Loucy (cell line): ENCODE data around the gene NLRC5.

Experiments used
- EZH2phosphoT487 ChIP-seq: fragments of 200-600 bp; IDR thresholded peaks from 2 replicates; pipeline ENCODE4 v1.6.1; 2018; ENCODE audit warnings: antibody characterized with exemption, mild to moderate bottlenecking, moderate library complexity, borderline replicate concordance
- TF ChIP-seq, protein P1 (sequence below): fragments of 200-600 bp; sonication (generic); conservative IDR thresholded peaks from 2 replicates; pipeline ENCODE4 v1.5.1; 2014; ENCODE audit warnings: mild to moderate bottlenecking, antibody characterized with exemption, low read length

DNA sequence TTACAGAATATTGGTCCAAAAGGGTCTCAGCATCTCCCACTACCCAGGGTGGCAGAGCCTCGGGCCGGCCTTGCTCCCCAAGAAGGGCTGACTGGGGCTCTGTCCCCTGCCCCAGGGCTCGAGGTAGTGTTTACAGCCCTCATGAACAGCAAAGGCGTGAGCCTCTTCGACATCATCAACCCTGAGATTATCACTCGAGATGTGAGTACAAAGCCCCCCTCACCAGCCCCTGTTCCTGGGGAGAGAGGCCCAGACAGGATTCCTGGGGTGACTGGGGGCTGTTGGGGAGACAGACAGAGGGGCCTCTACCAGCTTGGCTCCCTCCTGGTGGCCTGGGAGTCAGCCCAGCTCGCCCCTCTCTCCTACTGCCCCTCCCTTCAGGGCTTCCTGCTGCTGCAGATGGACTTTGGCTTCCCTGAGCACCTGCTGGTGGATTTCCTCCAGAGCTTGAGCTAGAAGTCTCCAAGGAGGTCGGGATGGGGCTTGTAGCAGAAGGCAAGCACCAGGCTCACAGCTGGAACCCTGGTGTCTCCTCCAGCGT, 6.1 kb upstream of the NLRC5 start:
- TF ChIP-seq, protein P1, sequence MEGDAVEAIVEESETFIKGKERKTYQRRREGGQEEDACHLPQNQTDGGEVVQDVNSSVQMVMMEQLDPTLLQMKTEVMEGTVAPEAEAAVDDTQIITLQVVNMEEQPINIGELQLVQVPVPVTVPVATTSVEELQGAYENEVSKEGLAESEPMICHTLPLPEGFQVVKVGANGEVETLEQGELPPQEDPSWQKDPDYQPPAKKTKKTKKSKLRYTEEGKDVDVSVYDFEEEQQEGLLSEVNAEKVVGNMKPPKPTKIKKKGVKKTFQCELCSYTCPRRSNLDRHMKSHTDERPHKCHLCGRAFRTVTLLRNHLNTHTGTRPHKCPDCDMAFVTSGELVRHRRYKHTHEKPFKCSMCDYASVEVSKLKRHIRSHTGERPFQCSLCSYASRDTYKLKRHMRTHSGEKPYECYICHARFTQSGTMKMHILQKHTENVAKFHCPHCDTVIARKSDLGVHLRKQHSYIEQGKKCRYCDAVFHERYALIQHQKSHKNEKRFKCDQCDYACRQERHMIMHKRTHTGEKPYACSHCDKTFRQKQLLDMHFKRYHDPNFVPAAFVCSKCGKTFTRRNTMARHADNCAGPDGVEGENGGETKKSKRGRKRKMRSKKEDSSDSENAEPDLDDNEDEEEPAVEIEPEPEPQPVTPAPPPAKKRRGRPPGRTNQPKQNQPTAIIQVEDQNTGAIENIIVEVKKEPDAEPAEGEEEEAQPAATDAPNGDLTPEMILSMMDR: no peak
- TF ChIP-seq EZH2phosphoT487: no peak
